HCT116 (cell line): Measurements from ENCODE around the gene DEFB110. TPM values are rescaled to one million over a fixed set of nuclear protein-coding genes. Genes with fewer than 3 reads are reported as not detected.

Experiments
- ATAC-seq: fragments of 200-7000 bp; cut with Tn5 transposase; 2 replicates; pipeline ENCODE4 v1.9.1; 2020; ENCODE audit warnings: mild to moderate bottlenecking, moderate library complexity
- BruUV-seq: library from RNA; stranded (reverse); fragments of 400-500 nt; replicated peaks from 2 replicates; lab custom pipeline; 2021; lab: Mats Ljungman, UMichigan
- CTCF ChIA-PET: fragments of 300-600 bp; sonication (Branson Sonifier 250); formaldehyde crosslinking; loops from one replicate; lab custom pipeline; 2021; ENCODE audit warnings: antibody characterized with exemption; lab: Charles Lee
- POLR2A ChIA-PET: fragments of 300-600, 350-600 bp; sonication (Branson Sonifier 250); formaldehyde crosslinking; loops from one replicate; lab custom pipeline; 2021; ENCODE audit warnings: antibody characterized with exemption; lab: Charles Lee
- RAD21 ChIA-PET, 2 experiments: fragments of 300-600 bp; sonication (Branson Sonifier 250); formaldehyde crosslinking; loops; one replicate each; lab custom pipeline; 2023; ENCODE audit warnings: low total read pairs in 2 of 2; ENCODE audit not compliant: uncharacterized antibody in 2 of 2, unreplicated experiment in 2 of 2, low non-redundant PET in 1 of 2; lab: Charles Lee
- DNase-seq: peaks from one replicate; pipeline ENCODE4 v3.0.0-alpha.2; 2010; ENCODE audit warnings: low read depth, low spot score
- H2AFZ ChIP-seq: fragments of 200-600 bp; shearing (Covaris generic), sonication (generic); 2 replicates; pipeline ENCODE4 v1.6.1; 2017; ENCODE audit warnings: low read depth, mixed run types, mixed read lengths, antibody characterized with exemption, low read length; ENCODE audit not compliant: poor library complexity, severe bottlenecking
- H3K27ac ChIP-seq: 2 replicates; pipeline ENCODE4 v1.5.1; 2012; ENCODE audit warnings: low read depth, low read length
- H3K27me3 ChIP-seq: fragments of 200-600 bp; sonication (generic); 2 replicates; pipeline ENCODE4 v1.6.1; 2016; ENCODE audit warnings: mixed run types, low read length, mixed read lengths; ENCODE audit not compliant: insufficient read depth
- H3K36me3 ChIP-seq, 2 experiments: fragments of 200-500 bp in 1 of 2; fragments of 200-600 bp in 1 of 2; sonication (Bioruptor generic) in 1 of 2; sonication (generic) in 1 of 2; 2 replicates each; pipeline versions ENCODE4 v1.5.1 to v1.6.1; 2014 to 2016; ENCODE audit warnings: low read length in 2 of 2, inconsistent platforms in 1 of 2, mixed read lengths in 1 of 2, mixed run types in 1 of 2; ENCODE audit not compliant: insufficient read depth in 2 of 2, control insufficient read depth in 1 of 2
- H3K4me1 ChIP-seq, 2 experiments: fragments of 200-600 bp in 1 of 2; sonication (generic) in 1 of 2; 2 replicates each; pipeline versions ENCODE4 v1.5.1 to v1.6.1; 2012 to 2017; ENCODE audit warnings: low read length in 2 of 2, inconsistent platforms in 1 of 2, mild to moderate bottlenecking in 1 of 2, mixed read lengths in 1 of 2, mixed run types in 1 of 2, moderate library complexity in 1 of 2; ENCODE audit not compliant: insufficient read depth in 2 of 2, control insufficient read depth in 1 of 2
- H3K4me2 ChIP-seq: fragments of 200-600 bp; sonication (generic); 2 replicates; pipeline ENCODE4 v1.6.1; 2017; ENCODE audit warnings: mixed run types, low read length, mixed read lengths
- H3K4me3 ChIP-seq, 2 experiments: fragments of 200-600 bp in 1 of 2; sonication (generic) in 1 of 2; replicated peaks in 1 of 2; 2 replicates each; pipeline ENCODE4 v1.5.1; 2011 to 2016; ENCODE audit warnings: low read length in 2 of 2, control low read depth in 1 of 2, low read depth in 1 of 2, mild to moderate bottlenecking in 1 of 2, mixed read lengths in 1 of 2, mixed run types in 1 of 2
- H3K79me2 ChIP-seq: fragments of 200-600 bp; sonication (generic); 2 replicates; pipeline ENCODE4 v1.6.1; 2017; ENCODE audit warnings: mild to moderate bottlenecking, mixed run types, low read length, moderate library complexity, mixed read lengths; ENCODE audit not compliant: insufficient read depth
- H3K9ac ChIP-seq: fragments of 200-600 bp; sonication (generic); 2 replicates; pipeline ENCODE4 v1.6.1; 2016; ENCODE audit warnings: low read length, mixed read lengths
- H3K9me2 ChIP-seq: fragments of 200-600 bp; sonication (generic), shearing (Covaris generic); 2 replicates; pipeline ENCODE4 v1.6.1; 2017; ENCODE audit warnings: mixed run types, mild to moderate bottlenecking, moderate library complexity; ENCODE audit not compliant: insufficient read depth
- H3K9me3 ChIP-seq, 2 experiments: fragments of 200-500 bp in 1 of 2; fragments of 200-600 bp in 1 of 2; sonication (Bioruptor generic) in 1 of 2; sonication (generic) in 1 of 2; 2 replicates each; pipeline ENCODE4 v1.6.1; 2014 to 2017; ENCODE audit warnings: low read length in 2 of 2, mixed read lengths in 2 of 2, inconsistent platforms in 1 of 2, low read depth in 1 of 2, mild to moderate bottlenecking in 1 of 2, mixed run types in 1 of 2, moderate library complexity in 1 of 2; ENCODE audit not compliant: control insufficient read depth in 1 of 2, insufficient read depth in 1 of 2
- H4K20me1 ChIP-seq: fragments of 200-600 bp; sonication (generic), shearing (Covaris generic); 2 replicates; pipeline ENCODE4 v1.6.1; 2017; ENCODE audit warnings: mixed run types, mild to moderate bottlenecking, moderate library complexity; ENCODE audit not compliant: insufficient read depth
- CBX3 ChIP-seq: IDR thresholded peaks from 2 replicates; pipeline ENCODE4 v1.6.1; 2012; ENCODE audit warnings: low read depth
- EGR1 ChIP-seq: IDR thresholded peaks from 2 replicates; pipeline ENCODE4 v1.6.1; 2012; ENCODE audit warnings: low read depth
- EZH2phosphoT487 ChIP-seq: fragments of 200-600 bp; IDR thresholded peaks from 2 replicates; pipeline ENCODE4 v1.6.1; 2018; ENCODE audit warnings: antibody characterized with exemption, borderline replicate concordance
- FOSL1 ChIP-seq: IDR thresholded peaks from 2 replicates; pipeline ENCODE4 v1.6.1; 2012; ENCODE audit warnings: low read depth
- JUND ChIP-seq: IDR thresholded peaks from 2 replicates; pipeline ENCODE4 v1.6.1; 2012
- POLR2A ChIP-seq: IDR thresholded peaks from 2 replicates; pipeline ENCODE4 v1.7.0; 2011; ENCODE audit warnings: borderline replicate concordance; ENCODE audit not compliant: insufficient read depth, insufficient read length; ENCODE audit errors: extremely low read depth
- RAD21 ChIP-seq: IDR thresholded peaks from 2 replicates; pipeline ENCODE4 v1.6.1; 2012; ENCODE audit warnings: low read depth, mild to moderate bottlenecking
- SIN3A ChIP-seq: IDR thresholded peaks from 2 replicates; pipeline ENCODE4 v1.6.1; 2012; ENCODE audit warnings: low read depth
- SRF ChIP-seq: IDR thresholded peaks from 2 replicates; pipeline ENCODE4 v1.6.1; 2012; ENCODE audit warnings: low read depth
- ZFX ChIP-seq: fragments of 450-650 bp; IDR thresholded peaks from 2 replicates; pipeline ENCODE4 v1.6.1; 2017
- intact Hi-C: fragments of 100-400 bp; cut with micrococcal nuclease; formaldehyde crosslinking; loops from 2 replicates; pipeline ENCODE4 v1.10.0; 2022
- total RNA-seq: library from RNA; stranded (reverse); gene quantifications from one replicate; pipeline ENCODE4 v1.2.1, GENCODE V29; 2021; ENCODE audit not compliant: unreplicated experiment
- TF ChIP-seq, protein P1 (sequence below), 3 experiments: fragments of 200-600 bp in 1 of 3; sonication (generic) in 1 of 3; IDR thresholded peaks in 2 of 3; conservative IDR thresholded peaks in 1 of 3; 2 replicates each; pipeline ENCODE4 v1.5.1; 2012 to 2017; ENCODE audit warnings: low read depth in 2 of 3, low read length in 2 of 3, antibody characterized with exemption in 1 of 3, borderline replicate concordance in 1 of 3, control low read depth in 1 of 3, mild to moderate bottlenecking in 1 of 3, mixed read lengths in 1 of 3, mixed run types in 1 of 3, moderate library complexity in 1 of 3; ENCODE audit not compliant: insufficient read depth in 1 of 3

DEFB110 gene
- total RNA-seq, 1 experiment from 2014 or later = not detected

DNA sequence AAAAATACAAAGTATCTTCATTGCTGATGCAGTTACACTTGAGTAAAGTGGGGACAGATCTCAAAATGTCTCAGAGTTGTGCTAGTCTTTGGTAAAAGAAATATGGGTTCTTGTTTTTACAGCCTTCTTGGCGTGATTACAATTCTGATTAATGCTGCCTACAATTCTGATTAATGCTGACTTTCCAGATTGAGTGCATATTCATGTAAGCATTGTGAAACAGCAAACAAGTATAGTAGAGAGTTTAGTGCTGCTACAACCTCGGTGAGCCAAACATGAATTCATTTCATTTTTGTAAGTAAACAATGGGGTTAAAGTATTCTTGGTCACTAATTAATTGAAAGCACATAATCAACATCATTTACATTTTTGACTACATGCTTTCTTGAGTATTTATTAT lies 52.2 kb downstream of the DEFB110 start, which contains the start of gene DEFB113:
Gene DEFB113, minus strand, starts transcription at position 21 of the 400 bp plus-strand sequence. Its CDS starts 0 bp downstream, at position 21.
- ATAC-seq (no peak), DNase-seq (no peak)
- Histone ChIP-seq H3K9me2 (no peaks in the 10 kb centered on the region), H3K4me2 (no peak within 1 kb of the TSS), H3K4me1 (no peaks in the 10 kb centered on the region), H3K9ac (no peak within 1 kb of the TSS), H3K27me3 (no peaks in the 10 kb centered on the region), H3K27ac (no peak within 1 kb of the TSS), H3K36me3 (no peaks in the 10 kb centered on the region), H3K79me2 (no peaks in the 10 kb centered on the region), H3K4me3 (no peak within 1 kb of the TSS), H3K9me3 (no peaks in the 10 kb centered on the region), H2AFZ (no peak within 1 kb of the TSS), H4K20me1 (no peaks in the 10 kb centered on the region)
- ChIA-PET CTCF (no interaction called here), POLR2A (no interaction called here), RAD21 (no interaction called here)
- intact Hi-C loops = no loop called here
- no peak for TF ChIP-seq SIN3A
- TF ChIP-seq ZFX = no peak
- no peak for TF ChIP-seq FOSL1
- TF ChIP-seq EGR1 = no peak
- no peak for TF ChIP-seq CBX3
- TF ChIP-seq JUND = no peak
- no peak for TF ChIP-seq EZH2phosphoT487
- TF ChIP-seq SRF = no peak
- TF ChIP-seq POLR2A = no peak
- TF ChIP-seq, protein P1, sequence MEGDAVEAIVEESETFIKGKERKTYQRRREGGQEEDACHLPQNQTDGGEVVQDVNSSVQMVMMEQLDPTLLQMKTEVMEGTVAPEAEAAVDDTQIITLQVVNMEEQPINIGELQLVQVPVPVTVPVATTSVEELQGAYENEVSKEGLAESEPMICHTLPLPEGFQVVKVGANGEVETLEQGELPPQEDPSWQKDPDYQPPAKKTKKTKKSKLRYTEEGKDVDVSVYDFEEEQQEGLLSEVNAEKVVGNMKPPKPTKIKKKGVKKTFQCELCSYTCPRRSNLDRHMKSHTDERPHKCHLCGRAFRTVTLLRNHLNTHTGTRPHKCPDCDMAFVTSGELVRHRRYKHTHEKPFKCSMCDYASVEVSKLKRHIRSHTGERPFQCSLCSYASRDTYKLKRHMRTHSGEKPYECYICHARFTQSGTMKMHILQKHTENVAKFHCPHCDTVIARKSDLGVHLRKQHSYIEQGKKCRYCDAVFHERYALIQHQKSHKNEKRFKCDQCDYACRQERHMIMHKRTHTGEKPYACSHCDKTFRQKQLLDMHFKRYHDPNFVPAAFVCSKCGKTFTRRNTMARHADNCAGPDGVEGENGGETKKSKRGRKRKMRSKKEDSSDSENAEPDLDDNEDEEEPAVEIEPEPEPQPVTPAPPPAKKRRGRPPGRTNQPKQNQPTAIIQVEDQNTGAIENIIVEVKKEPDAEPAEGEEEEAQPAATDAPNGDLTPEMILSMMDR (IDR thresholded peaks at IDR 0.05 in 2 of 3, conservative IDR thresholded peaks at IDR 0.05 in 1 of 3; ENCODE audit: borderline replicate concordance in 1 of 3, insufficient read depth in 1 of 3, low read depth in 2 of 3, low read length in 2 of 3) = no peak
- TF ChIP-seq RAD21 = no peak
- BruUV-seq = no TSS peak

Other genes starting within 250 kb of the DEFB110 start
- not detected for gene PGK2, start 234.7 kb downstream of the DEFB110 start, total RNA-seq
- gene CRISP1, start 155.5 kb downstream of the DEFB110 start, total RNA-seq = not detected
- not detected for gene DEFB114, start 57.8 kb downstream of the DEFB110 start, total RNA-seq
- not detected for gene DEFB113, start 52.4 kb downstream of the DEFB110 start, total RNA-seq
- not detected for gene DEFB112, start 27.9 kb upstream of the DEFB110 start, total RNA-seq